Measurements from ENCODE around the gene CYP2W1.

Gene CYP2W1

DNA sequence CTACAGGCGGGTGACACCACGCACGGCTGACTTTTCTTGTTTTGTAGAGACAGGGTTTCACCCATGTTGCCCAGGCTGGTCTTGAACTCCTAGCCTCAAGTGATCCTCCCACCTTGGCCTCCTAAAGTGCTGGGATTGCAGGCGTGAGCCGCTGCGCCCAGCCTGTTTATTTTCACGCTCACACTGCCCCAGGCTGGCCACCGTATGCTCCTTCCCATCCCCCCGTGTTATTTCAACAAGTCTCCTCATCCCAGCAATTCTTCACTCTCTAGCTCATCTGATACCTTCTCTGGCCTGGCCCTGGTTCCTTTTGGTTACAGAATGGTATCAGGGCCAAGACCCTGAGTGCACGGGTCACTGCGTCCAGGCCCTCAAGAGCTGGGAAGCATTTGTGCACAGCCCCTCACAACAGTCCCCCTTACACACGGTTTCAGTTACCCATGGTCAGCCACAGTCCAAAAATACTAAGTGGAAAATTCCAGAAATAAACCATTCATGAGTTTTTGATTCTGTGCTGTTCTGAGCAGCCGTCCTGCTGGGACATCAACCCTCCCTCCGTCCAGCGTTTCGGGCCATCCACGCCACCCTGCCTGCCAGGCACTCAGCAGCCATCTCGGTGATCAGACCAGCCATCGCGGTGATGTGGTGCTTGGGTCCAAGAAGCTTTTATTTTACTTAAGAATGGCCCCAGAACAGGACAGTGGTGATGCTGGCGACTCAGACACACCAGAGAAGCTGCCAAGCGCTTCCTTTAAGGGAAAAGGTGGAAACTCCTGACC, 16.5 kb upstream of the CYP2W1 start:
- no peak for DNase-seq (ENCODE audit: low read depth)

DNA sequence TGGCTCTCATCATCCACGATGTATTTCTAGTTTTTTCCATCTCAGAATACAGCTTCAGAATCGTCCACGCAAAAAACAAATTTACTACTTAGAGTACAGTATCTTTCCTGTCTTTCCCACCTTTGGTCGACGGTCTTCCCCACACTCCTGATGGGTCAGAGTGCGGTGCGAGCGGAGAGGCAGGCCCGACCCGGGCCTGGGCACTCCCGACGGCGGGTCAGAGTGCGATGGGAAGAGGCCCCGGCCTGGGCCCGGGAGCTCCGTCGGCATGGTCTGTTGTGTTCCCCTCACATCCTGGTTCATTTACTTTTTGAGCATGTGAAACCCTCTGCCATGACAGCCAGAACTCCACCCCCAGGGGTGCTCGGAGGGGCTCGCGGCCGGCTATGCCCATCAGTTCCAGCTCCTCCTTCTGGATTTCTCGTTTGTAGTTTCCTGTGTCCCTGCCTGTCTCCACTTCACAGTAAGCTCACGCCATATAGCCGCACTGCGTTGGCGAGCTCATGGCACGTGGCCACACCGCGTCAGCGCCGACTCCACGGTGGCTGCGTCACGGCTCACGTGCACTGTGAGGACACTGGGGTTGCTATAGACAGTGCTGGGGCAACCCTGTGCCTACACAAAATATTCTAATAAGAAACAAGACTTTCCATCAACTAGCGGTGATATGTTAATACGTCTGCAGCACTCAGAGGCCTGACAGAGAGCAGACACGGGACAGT, 15.5 kb upstream of the CYP2W1 start:
- no peak for DNase-seq (ENCODE audit: low read depth)

DNA sequence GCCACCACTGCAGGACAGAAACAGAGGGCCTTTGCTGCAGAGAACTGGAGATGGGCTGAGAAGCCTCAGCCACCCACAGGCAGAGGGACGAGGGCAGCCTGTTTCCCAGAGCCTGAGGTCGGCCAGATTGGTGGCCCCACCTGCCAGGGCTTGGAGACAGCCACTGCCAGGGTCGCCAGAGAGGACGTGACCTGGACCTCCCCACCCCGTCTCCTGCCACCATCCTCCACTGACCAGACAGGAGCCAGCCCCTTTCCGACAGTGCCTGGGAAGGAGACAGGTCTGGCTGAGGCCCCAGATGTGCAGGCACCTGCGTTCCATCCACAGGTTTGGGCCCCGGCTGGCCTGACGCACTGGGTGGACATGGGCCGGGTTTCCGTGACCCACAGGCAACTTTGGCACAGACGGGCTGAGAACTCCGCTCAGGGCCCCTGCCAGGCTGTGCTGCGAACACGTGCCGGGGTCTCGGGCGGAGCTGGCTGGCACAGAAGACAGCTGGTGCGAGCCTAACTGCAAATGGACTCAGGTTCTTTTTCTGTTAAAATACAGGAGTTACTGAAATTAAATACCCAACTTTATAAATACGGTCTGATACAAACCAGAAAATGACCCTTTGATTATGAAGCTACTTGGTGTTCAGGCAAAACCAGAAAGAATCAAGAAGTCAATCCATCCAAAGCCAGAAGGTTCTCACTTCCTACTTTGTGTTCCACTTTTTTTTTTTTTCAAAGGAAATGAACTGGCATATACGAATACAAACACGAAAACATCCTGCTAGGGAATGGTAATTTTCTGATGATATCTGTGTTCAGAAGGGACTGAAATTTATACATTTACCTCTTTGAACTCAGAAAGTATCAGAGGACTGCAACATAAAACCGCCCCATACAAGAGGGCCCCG, 14.5 kb upstream of the CYP2W1 start:
- DNase-seq (ENCODE audit: low read depth) = no peak

DNA sequence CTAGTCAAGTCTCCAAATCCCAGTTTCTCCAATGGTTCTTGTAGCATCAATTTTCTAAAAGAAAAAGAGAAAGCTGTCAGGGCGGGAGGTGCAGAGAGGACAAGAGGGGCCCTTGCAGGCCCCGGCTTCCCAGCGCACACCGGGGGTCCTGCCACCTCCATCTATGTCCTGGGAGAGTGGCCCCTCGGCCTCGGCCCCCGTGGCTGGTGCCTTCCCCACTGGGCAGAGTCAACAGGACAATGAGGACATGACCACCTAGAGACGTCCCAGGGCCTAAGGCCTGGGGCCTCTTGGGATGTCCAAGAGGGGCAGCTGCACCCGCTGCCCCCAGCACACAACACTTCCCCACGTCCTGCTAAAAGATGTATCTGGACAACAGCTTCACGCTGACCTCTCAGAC, 13.6 kb upstream of the CYP2W1 start:
- DNase-seq (ENCODE audit: low read depth) = no peak

DNA sequence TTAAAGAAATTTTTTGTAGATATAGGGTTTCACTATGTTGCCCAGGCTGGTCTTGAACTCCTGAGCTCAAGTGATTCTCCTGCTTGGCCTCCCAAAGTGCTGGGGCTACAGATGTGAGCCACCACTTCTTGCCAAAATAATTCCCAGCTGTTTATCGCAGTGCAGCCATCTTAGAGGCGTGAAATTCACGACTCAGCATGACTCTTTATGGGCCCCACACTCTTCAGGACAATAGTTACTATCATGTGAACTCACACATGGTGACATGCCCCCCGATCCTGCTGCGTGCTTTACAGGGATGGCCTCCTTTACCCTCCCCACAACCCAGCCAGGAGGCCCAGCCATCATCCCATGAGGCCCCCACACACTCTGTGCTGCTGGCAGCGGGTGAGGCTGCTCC, 12.2 kb upstream of the CYP2W1 start:
- DNase-seq (ENCODE audit: low read depth) = no peak

DNA sequence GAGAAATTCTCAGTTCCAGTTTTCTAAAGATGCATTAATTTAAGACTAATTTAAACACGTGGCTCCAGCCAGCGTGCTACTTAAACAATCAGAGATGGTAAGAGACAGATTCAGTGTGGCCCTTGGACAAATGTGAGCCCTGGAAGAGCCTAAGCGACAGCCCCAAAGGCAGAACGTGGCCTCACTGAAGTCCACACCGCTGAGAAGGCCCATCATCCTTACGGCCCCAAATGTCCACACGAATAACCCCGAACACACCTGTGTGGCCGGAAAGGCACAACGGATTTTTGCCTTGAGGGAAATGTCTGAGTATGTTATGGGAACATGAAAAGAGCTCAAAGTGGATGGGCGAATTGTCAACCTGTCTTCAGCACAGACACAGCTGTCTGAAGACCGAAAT, 10.9 kb upstream of the CYP2W1 start:
- DNase-seq (ENCODE audit: low read depth) = no peak

DNA sequence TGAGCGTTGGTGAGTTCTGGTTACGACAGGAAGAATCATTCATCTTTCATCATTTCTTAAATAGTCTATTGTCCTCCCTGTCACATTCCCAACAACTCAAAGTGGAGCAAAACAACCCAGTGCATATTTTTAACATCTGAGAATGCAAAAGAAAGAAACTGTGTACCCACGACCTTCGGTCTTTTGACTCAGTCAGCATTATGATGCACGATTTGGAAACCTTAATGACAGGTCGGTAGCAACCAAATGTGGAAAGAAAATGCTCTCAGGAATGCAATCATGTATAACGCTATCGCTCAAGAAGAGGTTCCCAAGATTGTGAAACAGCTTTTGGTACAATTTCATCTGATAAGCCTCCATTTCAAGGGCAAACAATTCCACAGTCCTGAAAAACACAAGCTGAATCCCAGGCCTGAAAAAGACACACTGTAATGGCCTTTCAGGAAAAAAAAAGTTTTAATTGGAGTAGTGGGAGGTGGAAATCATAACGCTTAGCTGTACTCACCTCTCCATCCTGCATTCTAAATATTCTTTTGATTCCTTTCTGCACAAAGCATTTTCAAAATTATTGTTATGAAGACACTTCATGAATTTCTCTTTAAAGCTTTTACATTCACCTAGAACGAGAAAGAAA, 10.2 kb upstream of the CYP2W1 start:
- DNase-seq (ENCODE audit: low read depth) = no peak

DNA sequence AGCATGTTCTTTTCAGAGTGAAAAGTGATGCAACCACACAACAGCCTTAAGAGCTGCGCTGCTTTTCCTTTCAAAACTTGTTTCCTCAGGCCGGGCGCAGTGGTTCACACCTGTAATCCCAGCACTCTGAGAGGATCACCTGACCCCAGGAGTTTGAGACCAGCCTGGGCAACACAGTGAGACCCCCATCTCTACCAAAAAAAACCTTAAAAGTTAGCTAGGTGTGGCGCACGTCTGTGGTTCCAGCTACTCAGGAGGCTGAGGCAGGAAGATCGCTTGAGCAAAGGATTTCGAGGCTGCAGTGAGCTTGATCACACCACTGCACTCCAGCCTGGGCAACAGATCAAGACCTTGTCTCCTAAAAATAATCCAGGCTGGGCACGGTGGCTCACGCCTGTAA, 9.7 kb upstream of the CYP2W1 start:
- DNase-seq (ENCODE audit: low read depth) = no peak

DNA sequence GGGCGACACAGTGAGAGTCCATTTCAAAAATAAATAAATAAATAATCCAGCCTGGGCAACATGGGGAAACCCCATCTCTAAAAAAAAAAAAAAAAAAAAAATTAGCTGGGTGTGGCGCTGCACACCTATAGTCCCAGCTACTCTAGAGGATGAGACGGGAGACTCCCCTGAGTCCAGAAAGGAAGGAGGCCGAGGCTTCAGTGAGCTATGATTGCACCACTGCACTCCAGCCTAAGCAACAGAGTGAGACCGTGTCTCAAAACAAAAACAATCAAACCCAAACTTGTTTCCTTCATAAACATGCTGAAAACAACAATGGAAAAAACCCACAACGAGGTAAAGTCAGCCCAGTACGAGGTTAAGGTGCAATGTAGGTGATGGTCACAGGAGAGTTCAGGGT, 8.8 kb upstream of the CYP2W1 start:
- DNase-seq (ENCODE audit: low read depth) = no peak

DNA sequence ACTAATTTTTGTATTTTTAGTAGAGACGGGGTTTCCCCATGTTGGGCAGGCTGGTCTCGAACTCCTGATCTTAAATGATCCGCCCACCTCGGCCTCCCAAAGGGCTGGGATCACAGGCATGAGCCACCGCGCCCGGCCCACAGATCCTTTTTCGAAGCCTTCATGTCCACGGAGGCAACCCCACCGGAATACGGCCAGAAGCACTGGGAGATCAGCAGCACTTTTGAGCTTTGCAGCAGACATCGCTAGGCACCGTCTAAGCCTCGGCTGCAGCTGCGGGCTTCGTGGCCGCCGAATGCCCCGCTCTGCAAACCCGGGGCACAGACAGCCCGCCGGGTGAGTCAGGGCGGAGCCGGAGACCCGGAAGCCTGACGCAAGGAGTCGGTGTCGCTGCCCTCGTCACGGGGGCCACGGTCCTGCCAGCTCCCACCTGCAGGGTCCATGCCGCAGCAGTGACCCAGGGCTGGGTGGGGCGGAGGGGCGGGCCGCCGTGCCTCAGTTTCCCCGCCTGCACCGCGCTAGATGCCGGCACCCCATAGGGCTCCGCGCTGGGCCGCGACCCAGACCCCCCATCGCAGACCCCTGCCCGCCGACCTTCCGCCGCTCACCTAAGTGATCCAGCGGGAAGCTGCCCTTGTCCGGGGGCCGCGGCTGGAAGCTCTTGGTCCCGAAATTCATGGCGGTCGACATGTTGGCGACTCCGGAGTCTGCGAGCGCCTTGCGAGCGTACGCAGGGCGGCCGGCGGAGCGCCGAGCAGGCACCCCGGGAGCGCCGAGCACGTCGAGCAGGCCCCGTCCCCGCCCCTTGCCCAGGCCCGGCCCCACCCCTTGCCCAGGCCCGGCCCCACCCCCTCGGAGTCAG, 7.9 kb upstream of the CYP2W1 start, which contains the start of gene COX19:
TSS of gene COX19 (minus strand) at position 730 of the 862 bp plus-strand sequence. CDS start at position 690, 40 bp downstream.
- peak; percentile 67 for DNase-seq (ENCODE audit: low read depth)

DNA sequence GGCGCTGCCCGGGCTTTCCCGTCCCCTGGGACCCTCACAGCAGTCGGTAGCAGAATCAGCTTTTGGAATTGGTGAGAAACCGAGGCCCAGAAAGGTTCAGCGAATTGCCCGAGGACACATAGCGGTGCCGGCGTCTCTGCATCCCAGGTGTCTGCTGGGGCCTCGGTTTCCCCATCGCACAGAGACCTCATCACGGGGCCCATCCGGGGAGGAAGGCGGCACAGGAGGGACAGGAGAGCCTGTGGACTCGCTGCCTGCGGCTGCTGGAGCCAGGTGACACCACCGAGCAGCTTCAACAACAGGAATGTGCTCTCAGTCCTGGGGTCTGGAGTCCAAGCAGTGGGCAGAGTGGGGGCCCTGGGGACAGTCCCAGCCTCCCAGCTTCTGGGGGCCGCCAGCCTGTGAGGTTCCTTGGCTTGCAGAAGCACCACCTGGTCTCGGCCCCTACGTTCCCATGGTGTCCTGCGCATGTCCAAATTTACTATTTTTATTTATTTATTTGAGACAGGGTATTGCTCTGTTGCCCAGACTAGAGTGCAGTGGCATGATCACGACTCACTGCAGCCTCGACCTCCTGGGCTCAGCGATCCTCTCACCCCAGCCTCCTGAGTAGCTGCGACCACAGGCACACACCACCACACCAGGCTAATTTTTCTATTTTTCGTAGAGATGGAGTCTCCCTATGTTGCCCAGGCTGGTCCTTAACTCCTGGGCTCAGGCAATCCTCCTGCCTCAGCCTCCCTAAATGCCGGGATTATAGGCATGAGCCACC, 7.1 kb upstream of the CYP2W1 start:
- no peak for DNase-seq (ENCODE audit: low read depth)

DNA sequence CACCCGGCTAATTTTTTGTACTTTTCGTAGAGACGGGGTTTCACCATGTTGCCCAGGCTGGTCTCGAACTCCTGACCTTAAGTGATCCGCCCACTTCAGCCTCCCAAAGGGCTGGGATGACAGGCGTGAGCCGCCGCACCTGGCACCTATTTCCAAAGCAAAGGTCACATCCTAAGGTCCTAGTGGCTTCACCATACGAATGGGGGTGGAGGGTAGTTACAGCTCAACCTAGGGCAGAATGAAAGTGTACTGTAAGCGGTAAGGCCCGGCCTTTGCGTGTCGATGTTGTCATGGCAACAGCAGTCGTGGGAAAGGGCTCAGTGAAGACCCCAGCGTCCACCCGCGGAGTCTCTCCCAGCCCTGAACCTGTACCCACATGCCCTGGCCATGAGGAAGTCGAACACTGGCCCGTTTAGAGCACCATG, 6.1 kb upstream of the CYP2W1 start:
- no peak for DNase-seq (ENCODE audit: low read depth)

DNA sequence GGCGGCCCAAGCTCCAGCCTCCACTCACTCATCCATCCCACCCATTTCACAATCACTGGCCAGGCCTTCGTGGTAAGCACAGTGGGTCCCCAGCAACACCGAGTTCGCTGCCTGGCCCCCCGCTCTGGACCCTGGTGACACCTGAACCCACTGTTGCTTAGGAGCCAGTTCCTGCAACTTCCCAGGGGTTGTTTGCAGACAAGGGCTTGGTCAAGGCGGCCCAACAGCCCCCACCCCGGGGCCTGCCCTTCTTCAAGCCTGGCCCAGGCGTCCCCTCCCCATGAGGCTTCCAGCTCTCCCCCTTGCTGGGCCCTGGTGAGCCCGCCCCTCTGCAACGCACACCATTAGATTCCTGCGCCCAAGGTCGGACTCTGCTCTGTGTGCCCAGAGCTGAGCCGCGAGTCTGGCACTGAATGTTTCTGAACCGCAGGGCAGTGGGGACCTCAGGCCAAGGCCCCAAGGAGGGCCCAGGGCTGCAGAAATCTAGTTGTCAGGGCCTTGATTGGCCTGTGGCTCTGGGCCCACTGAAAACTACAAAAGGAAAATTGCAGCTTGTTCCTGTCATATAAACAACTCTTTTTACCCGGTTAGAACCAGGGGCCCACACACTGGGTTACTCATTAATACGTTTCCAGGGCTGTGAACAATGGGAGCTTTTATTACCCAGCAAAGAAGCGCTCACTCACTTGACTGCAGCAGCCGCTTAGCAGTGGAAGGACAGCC, 5.5 kb upstream of the CYP2W1 start:
- DNase-seq (ENCODE audit: low read depth) = no peak

DNA sequence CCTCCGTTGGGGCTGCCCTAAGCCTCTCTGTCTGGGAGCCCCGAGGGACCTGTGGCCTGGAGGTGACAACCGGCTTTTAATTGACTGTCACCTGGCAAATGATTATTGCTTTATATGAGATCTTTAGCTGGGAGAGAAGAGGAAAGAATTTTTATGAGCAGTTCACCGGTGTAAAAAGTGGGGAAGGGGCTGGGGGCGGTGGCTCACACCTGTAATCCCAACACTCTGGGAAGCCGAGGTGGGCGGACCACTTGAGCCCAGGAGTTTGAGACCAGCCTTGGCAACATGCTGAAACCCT, 5.0 kb upstream of the CYP2W1 start:
- DNase-seq (ENCODE audit: low read depth) = no peak

DNA sequence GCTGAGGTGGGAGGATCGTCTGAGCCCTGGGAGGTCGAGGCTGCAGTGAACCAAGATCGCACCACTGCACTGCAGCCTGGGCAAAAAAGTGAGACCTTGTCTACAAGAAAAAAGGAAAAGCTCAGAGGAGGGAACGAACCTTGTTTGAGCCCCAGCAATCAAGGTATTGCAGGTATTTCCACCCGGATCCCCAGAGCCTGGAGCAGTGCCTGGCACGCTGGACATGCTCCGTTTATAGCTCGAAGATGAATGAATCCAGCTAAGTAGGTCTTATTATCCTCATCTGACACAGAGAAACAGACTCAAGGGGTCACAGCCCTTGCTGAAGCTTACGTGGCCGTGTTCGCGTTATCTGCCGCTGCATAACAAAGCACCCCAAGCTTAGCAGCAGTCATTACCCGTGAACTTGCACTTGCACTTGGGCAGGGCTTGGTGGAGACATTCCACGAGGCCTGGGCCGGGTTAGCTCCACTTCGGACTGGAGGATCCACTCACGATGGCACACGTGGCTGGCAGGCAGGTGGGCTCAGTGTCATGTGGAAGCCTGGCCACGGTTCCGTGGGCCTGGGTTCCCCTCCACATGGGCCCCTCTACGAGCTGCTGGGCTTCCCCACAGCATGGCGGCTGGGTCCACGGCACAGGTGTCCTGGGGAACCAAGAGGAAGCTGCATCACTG, 4.4 kb upstream of the CYP2W1 start:
- no peak for DNase-seq (ENCODE audit: low read depth)

DNA sequence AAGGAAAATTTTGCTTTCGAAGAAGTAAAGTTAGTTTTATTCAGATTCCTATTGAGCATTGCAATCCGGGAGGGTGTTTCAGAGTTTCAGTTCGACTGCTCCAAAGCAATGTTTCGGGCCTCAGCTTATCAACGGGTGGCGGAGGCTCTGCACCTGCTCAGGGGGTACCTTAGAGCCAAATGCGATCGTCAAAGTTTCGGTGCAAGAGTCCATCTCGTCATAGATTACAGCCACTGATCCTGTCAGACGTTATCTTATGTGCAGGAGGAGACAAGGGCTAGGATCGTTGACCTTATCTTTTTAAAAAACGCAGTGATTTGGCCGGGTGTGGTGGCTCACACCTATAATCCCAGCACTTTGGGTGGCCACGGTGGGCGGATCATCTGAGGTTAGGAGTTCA, 3.8 kb upstream of the CYP2W1 start:
- DNase-seq (ENCODE audit: low read depth) = no peak

DNA sequence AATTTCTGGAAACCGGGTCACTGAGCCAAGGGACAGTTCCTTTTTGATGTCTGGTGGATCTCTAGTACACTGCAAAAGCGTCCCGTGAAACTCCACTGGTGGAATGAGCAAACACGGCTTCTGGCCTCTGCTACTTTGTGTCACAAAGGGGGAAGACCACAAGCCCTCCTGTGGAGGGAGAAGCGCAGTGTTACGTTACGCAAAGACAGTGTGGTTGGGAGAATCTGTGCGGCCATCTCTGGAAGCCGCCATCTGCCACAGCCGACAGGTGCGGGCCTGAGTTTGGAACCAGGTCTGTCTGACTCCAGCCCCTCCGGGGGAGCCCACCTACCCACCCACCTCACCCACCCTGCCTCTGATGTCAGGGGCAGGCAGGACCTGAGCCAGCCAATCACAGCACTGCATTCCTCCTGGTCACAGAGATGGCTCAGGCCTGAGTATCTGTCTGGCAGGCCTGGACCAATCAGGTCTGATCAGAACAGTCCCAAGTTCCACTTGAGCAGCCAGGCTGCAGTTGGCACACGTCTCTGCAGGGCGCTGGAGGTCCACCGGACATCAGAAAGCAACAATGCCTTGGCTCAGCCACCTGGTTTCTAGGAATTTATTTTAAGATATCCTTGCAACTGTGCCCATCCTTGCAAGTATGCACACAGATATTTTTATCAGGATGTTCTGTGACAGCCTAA, 3.0 kb upstream of the CYP2W1 start:
- no peak for DNase-seq (ENCODE audit: low read depth)

DNA sequence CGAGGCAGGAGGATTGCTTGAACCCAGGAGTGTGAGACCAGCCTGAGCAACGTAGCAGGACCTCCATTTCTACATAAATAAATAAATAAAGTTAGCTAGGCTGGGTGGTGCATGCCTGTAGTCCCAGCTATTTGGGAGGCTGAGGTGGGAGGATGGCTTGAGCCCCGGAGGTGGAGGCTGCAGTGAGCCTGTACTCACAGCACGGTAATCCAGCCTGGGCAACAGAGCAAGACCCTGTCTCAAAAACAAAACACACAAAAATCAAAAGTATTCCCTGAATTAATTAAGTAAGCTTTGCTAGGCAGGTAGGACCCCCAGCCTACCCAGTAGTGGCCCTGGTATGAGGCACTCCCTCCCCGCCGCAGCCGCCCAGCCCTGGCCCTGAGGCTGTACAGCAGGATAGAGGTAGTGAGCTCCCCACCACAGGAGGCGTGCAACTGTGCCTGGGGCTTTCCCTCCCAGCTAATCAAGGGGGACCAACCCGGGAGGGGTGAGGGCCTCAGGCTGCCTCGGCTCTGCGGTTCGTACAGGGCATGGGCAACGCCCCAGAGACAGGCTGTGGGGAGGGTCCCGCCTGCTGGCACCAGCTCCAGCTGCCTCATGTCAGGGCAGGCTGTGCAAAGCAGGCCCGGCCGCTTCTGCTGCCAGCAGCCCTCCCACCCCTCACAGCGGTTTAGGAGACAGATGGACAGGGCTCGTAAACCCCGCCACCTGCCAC, 1.0 kb upstream of the CYP2W1 start:
- DNase-seq (ENCODE audit: low read depth) = no peak
